Stimulated activated naive CD8-positive, alpha-beta T cell treated with anti-CD3 and anti-CD28 coated beads, Interleukin-15, Interleukin-2, amounts not matched to agents 100 U/mL and 50 U/mL, for 24 hours (primary cell): ENCODE results near the gene MYO5A.
A peak's percentile ranks its signal among the peaks of the same experiment; 100 is the strongest.

Source experiments
- ATAC-seq: fragments of 150-1000 bp; cut with Tn5 transposase; one replicate; pipeline ENCODE4 v1.10.0; 2021
- DNase-seq: peaks from one replicate; pipeline ENCODE4 v3.0.0; 2021

The MYO5A gene

DNA sequence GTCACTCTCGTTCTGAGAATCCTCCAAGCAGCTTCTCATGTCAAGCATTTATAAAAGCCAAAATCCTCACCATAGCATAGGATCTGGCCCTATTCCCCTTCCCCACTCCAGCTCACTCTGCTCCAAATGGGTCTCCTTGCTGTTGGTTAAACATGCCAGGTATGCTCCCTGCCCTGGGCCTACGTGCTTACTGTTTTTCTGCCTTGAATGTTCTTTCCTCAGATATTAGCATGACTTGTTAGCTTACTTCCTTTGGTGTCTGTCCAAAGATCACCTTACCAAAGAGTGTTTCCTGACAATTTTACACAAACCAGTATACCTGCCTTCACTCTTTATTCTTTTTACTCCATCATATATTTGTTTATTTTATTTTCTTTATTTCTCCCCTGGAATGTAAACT lies 200.0 kb downstream of the MYO5A start:
- ATAC-seq, result no peak
- no peak for DNase-seq

DNA sequence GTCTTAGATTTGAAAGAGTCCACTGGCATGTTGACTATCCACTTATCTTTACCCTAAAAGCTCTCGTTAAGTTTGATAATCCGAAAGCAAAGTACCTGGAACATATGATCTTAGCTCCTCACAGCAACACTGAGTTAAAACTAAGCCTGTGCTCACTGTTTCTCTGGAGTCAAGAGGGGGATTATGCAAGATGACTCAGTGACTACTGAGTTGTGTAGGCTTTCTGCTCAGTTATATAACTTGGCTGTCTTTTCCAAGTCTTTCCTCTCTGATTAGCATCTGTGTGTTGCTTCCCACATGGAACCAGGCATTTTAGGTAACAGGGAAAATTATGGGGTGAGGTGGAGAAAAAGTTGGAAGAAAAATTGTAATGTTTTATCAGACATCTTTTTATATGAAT lies 201.9 kb downstream of the MYO5A start:
- no peak for DNase-seq
- ATAC-seq, result no peak

DNA sequence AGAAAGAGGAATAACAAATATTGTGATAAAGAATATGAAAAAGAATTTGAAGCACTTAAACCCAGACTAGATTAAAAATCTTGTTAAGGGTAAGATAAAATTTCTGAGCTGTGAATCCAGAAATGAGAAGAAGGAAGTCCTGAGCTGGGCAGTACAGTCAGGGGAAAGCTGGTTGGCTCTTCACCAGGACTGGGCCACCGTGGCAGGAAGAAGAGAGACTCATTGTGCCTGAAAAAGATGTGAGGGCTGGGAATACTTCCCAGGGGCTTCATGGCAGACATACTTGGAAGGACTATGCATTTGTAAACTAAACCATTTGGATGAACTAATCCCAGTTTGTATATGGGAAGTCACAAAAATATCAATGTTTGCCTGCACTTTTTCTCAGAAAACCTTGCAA lies 204.6 kb downstream of the MYO5A start:
- ATAC-seq, result no peak
- no peak for DNase-seq

DNA sequence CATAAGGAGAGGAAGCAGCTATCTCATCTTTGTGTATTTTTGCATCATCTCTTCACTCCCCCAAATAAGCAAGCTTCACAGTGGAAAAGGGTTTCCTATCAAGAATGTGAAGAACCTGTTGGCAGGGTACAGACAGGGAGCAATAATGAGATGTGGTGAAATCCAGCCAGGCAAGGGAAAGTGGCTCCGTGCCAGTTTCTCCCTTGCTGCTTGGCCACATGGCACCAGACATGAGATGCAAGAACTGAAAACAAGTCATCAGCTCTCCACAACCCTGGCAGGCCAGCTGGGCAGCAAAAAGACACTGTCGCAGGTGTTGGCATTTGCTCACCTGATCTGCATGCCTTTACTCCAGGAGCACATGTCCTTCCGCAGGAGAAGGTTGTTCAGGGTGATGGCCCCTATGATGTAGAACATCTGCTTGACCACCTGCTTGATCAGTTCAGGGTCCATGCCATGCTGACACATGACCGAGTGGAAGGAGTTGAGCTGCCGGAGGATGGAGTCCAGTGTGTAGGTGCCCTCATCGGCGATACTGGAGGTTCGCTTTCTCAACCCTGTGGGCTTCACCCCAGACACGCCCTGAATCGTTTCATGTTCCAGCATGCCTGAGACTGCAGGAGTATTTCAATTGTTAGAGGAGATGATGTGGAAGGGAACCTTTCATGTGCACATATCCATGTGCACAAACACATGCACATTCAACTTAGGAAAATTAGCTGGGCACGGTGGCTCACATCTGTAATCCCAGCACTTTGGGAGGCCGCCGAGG lies 209.8 kb downstream of the MYO5A start:
- ATAC-seq (peak; percentile 28), DNase-seq (no peak)

DNA sequence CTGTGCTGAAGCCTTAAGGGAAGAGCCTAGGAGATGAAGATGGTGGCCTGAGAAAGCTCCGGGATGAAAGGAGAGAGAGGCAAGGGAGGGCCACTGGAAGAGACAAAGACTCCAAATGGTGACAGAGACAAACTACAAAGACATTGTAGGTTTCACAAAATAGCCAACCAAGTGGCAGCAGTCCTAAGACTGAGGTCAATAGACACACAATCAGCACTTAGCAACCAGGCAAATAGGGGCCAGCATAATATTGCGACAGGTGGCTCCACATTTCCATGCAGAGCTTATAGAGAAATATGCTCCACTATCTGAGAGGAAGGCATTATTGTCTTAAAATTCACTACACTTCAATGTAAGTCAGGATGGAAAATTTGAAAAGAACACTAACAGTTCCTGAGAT lies 211.0 kb downstream of the MYO5A start:
- no peak for DNase-seq
- no peak for ATAC-seq

DNA sequence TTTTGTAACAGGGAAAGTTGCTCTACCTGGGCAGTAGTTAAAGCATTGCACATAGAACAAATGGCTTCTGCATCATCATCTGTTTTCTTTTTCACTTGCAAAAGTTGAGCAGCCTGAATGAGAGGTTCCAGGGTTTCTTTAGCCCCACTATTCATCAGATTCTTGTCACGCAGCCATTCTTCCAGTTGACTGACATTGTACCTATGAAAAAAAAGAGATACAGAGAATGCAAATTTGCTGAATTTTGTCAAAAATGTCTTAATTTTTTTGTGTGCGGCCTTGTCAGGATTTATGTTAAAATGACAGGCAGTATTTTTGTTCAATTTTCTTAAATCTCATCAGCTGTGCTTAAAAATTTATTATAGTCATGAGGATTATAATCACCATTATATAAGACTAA lies 211.7 kb downstream of the MYO5A start:
- no peak for DNase-seq
- no peak for ATAC-seq

DNA sequence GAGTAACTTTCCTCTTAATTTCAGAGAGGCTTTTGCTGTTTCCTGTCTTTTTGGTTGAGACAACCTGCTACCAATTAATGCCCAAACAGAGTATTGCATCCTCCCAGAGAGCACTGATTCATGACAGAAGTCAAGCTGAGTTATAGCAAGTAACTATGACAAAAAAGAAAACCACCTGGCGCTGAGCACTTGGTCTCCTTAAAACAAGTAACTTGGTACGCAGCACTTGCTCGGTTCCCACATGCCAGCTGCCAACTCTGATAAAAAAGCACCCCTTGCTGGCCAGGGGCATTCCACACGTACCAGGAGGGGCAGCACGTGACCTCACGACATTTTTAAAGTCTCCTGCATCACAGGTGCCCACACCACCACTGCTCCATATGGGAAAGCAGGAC lies 219.5 kb downstream of the MYO5A start:
- DNase-seq (no peak), ATAC-seq (no peak)

DNA sequence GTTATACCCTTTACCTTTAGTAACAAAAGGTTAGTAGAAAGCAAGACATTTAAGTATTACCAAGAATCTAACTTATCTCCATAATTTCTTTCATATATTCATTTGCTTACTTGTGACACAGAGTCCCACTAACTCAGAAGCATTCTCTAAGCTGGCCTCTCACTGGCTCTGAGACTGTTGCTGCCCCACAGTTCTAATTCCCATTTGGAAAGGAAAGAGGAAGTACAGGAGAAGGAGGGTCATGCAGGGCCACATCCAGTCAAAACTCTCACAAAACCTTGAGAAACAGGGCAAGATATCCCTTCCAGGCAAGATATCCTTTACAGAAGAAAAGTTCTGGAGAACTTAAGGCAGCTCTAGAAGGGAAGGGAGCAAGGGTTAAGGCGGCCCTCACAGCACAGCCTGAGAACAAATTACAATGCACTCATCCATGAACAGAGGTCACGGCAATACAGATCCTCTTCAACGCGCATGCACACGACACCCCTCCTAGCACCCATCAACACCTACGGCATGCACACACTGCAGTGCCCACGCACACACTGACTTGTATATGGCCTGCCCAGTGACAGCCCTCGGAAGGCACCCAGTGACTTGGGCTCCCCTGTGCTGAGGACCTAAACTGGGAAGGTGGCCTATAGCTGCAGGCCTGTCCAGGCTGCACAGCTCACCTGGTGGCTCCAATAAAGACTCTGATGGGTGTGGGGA lies 220.1 kb downstream of the MYO5A start:
- no peak for ATAC-seq
- no peak for DNase-seq

DNA sequence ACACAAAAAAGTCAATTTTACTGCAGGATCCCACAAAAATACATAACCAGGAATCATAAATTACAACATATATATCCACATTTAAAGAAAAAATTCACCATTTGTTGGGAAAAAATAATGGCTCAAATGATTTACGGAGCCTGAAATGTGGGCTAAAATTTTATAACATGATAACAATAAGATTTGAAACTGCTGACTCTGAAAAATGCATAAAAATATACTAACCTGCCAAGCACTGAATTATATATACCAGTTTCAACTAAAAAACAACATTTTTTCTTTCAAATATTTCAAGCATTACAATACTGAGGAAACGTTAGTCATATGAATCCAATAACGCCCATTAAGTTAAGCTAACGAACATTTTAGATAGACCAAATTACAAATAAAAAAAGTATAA lies 220.8 kb downstream of the MYO5A start:
- ATAC-seq (no peak), DNase-seq (no peak)

DNA sequence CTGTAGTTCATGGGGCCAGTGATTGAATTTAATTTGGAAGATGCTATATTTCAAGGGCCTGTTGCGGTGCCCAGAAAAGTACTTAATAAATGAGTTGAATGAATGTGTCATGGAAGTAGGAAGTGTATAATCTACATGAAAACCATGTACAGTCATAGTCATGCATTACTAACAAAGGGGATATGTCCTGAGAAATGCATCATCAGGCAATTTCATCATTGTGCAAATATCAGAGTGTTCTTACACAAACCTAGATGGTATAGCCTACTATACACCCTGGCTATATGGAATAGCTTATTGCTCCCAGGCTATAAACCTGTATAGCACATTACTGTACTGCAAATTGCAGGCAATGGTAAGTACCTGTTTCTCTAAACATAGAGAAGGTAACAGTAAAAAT lies 222.4 kb downstream of the MYO5A start:
- DNase-seq (no peak), ATAC-seq (no peak)

DNA sequence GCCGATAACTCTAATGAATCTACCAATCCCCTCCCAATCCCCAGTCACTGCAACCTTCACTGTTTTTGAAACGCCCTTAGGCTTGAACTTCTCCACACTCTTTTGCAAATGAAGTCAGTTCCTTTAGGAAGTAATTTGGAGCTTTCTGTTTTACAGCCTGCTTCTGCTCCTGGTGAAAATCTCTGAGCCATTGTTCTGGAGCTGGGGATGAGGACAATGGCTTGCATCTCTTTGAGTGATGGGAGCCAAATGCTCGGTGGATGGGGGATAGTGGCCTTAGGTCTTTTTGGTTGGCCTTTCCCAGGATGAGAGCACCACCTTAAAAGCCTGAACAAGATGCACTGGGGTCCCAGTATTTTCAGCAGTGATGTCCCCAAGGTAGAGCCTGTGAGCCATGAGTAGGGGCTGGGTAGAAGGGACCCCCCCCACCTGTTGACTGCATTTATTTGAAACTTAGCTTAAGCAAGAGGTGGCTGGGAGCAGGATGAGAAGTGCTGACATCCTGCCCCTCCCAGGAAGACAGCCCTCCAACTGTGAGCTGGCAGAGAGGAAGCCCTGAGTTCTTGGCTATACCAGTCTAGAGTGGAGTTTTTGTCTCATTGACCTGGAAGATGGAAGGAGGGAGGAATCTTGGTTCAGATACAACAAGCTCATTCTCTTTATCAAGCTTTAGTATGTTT lies 225.4 kb downstream of the MYO5A start:
- DNase-seq, result no peak
- no peak for ATAC-seq

DNA sequence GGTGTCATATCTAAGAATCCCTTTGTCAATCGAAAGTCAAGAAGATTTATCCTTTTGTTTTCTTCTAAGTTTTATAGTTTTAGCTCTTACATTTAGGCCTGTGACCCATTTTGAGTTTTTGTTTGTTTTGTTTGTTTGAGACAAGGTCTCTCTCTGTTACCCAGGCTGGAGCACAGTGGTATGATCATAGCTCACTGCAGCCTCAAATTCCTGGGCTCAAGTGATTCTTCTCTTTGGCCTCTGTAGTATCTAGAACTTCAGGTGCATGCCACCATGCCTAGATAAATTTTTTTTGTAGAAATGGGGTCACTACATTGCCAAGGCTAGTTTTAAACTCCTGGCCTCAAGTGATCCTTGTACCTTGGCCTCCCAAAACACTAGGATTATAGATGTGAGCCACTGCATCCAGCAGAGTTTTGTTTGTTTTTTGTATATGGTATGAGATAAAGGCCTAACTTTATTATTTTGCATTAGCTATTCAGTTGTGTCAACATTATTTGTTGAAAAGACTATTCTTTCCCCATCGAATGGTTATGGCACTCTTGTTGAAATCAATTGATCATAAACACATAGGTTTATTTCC lies 227.3 kb downstream of the MYO5A start:
- DNase-seq, result no peak
- no peak for ATAC-seq

DNA sequence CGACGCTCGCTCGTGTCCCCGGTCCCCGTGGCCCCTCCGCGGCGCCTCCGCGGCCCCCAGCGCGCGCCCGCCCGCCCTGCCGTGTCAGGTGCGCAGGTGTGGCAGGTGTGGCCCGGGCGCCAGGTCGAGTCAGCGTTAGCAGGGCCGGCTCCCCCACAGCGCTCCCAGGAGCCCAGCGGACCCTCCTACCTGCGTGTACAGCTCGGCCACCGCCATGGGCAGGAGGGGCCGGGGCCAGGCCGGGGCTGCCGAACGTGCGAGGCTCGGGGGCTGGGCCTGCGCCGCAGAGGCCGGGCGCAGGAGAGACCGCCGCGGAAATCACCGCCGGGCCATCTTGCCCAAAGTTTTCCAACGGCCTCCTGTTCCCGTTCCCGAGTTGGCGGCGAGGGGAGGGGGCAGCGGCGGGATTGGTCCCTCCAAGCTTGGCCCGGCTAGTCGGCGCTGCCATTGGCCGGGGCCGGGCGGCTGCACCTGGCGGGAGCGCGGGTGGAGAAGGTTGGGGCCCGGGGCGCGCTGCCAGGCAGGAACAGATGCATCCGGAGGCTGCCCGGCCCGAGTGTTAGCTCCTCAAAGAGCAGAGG lies 233.2 kb downstream of the MYO5A start, which contains the start of gene MYO5C:
MYO5C (minus strand) TSS at position 384 of the 581 bp plus-strand sequence; CDS start at position 216, 168 bp downstream.
- peak; percentile 15 for DNase-seq
- ATAC-seq, result peak; percentile 32

DNA sequence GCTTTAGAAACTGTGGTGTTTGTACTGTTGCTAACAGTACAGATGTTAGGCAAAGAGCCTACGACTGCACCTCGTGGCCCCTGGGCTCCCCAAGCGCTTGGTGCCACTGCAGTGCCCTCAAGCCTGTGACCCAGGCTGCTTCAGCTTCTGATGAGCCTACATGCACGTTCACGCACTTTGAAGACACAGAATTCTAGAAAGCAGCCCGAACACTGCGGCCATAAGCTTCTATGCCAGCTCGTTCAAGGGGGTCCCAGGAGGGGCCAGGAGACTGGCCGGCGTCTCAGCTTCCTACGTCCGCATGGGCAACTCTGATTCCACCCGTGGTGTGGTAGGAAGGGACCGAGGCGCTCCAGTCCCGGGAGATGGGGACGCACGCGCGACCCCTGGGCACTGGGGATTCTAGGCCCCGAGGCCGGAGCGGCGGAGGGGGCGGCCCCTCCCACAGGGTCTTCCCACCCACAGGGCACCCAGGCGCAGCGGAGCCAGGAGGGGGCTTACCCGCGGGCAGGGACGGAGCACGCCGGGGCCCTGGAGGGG lies 233.7 kb downstream of the MYO5A start:
- ATAC-seq (no peak), DNase-seq (no peak)

DNA sequence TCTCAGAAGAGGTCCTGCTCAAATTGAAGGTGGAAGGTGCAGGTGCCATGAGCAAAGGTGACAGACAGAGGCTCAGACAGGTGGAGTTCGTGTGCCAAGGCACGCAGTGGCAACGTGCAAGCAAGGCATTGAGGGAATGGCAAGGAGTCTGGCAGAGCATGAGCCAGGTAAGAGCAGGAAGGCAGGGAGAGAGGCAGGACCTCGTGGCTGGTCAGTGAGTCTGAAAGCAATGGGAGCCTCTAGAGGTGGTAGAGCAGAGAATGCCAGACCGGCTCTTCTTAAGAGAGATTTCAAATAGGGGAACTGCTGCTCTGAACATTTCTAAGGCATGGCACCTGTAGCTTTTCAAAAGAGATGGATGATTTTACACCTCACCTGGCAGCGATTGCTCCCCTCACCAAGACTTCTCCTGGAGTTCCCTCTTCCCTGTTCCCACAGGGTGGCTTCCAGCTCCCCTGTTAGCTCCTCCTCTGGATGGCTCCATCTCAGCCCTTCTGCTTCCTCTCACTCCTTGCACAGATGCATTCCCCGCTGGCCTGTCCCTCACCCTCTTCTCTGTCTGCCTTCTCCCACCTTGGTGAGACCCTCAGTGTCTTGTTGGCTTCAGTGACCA lies 235.8 kb downstream of the MYO5A start:
- DNase-seq (no peak), ATAC-seq (no peak)

DNA sequence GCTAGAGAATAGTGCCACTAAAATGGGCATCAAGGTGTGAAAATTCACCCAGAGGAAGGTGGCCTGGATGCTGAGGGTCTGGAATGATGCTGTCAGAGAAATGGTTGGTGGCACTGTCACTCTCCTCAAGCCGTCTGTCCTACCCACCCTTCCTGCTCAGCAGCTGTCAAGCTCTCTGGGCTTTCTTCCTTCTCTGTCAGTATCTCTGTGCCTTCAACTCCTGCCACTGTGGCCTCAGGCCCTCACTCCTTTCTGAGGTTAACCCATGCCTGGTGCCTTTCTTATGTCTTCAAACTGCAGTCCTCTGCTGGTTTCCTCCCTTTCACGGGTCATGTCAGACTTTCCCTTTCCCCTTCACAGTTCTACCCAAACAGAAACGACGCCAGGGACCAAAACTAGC lies 237.5 kb downstream of the MYO5A start:
- ATAC-seq, result peak; percentile 35
- DNase-seq, result no peak

DNA sequence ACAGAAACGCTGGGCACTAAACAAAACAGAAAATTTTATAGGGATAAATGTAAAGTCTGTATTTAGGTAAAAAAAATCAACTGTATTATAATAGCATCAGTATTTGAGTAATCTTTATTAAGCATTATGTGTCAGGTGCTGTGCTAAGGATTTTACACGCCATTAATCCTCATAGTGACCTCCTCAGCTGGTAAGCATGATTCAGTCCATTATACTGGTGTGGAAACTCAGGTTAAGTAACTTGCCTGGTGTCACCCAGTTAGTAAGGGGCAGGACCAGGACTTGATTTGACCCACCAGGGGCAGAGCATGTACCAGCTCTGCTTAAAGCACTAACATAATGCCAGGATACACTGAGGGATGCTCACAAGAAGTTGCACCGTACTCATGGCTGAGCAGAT lies 237.9 kb downstream of the MYO5A start:
- DNase-seq (no peak), ATAC-seq (no peak)

DNA sequence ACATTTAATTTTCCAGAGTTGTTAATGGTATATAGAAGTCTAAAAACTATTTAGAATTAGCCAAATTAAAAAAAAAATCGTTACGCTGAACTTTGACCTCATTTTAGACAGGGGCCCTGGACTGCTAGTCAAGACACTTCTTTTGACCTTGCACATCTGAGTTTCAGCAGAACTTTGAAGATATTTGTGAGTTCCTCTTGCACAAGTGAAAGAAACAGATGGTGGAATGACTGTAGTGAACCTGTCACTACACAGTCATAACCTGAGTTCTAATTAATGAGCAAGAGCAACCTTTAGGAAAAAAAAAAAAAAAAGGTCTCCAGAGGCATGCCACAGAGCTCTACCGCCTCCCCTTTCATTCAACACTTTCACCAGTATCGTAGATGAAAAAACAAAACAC lies 238.4 kb downstream of the MYO5A start:
- no peak for ATAC-seq

DNA sequence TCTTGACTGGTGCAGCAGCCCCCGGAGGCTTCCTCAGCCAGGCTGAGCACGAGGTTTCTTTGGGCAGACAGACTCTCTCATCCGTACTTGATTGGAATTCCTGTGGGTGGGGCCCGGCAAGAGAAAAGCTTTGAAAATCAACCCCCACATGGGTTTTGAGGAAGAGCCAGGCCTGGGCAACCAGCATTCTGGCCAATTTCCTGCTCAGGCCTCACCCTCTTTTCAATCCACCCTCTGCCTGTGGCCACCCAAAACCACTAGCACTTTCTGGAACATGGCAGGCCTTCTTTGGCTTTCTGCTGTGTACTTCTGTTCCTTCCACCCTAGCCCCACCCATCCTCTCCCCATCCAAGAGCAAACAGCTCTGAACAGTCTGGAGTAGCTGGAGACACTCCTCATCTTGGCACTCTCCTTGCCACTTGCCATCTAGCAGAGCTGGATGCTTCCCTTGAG lies 239.0 kb downstream of the MYO5A start:
- no peak for ATAC-seq
- DNase-seq, result no peak

More for the DNA sequence above, 238.4 kb downstream of the MYO5A start:
- no peak for DNase-seq

DNA sequence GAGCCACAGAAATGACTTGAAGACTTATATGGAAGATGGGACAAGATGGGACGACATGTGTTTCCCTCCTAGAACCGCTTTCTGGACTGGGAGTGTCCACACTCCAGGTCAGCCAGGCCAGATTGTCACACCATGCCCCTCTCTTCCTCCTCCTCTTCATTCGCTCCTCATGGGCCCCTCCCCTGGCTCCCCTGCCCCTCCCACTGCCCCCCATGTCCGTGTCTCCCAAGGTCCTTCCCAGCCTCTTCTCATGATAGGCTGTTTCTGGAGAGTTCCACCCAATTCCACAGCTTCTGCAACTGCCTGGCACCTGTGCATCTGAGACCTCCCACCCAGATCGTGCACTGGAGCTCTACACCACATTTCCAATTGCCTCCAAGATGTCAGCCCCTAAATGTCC lies 239.7 kb downstream of the MYO5A start:
- ATAC-seq (no peak), DNase-seq (no peak)

DNA sequence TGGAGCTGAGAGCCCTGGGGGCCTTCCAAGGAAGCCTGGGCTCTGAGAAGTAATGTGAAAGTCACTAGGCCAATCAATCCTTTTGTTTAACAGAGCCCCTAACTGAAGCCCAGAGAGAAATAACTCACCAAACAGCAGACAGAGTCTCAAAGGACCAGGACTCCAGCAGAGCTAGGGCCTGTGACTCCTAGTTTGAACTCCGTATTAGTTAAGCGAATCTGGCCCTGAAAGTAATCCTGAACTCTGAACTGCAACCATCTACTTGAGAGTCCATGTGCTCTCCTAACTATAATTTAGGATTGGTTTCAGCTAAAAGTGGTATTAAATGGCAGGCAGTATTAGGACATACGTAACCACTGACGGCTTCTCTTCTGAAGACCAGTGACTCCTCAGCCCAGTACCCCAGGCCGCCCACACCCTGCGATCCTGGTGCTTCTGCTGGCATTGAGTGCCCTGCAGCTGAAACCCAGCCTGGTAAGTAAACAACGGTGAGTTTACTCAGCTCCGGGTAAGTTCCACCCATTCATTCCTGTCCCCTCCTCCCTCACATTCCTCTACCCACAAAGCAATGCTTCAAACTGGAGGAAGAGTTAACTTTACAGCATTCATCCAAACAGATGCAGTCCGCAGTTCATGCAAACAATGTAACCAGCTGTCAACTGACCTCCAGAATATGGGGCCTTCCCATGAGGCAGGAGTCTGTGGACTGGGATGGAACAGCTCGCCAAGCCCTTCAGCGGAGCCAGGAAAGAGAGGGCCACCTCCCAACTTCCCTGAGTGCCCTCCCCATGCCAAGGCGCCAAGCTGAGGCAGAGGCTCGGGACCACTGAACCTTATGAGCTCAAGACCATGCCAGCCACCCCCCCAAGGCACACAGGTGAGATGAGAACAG lies 240.4 kb downstream of the MYO5A start:
- DNase-seq (no peak), ATAC-seq (no peak)
